Lower leg skin (tissue), 4 donors: ENCODE results near the gene GLYATL3. TPM values are rescaled to one million over a fixed set of nuclear protein-coding genes. Genes with fewer than 3 reads are reported as not detected.

Experiments used
- DNase-seq, 2 donors: peaks; one replicate each; pipeline ENCODE4 v3.0.0-alpha.2; 2019; ENCODE audit warnings: low spot score in 2 of 2
- H3K4me3 ChIP-seq: fragments of 200-600 bp; sonication (generic); 2 replicates; pipeline ENCODE4 v1.5.1; 2017; ENCODE audit warnings: mild to moderate bottlenecking, low read depth; ENCODE audit not compliant: poor library complexity, severe bottlenecking
- POLR2A ChIP-seq, 2 donors: fragments of 450-650 bp; IDR thresholded peaks; one replicate each; pipeline ENCODE4 v1.6.1; 2016 to 2017; ENCODE audit warnings: antibody characterized with exemption in 2 of 2, mild to moderate bottlenecking in 1 of 2, moderate library complexity in 1 of 2
- WGBS, 2 donors: methylation state at CpG; one replicate each; pipeline ENCODE4 v1.1.5; 2018; 5-methylcytosine and 5-hydroxymethylcytosine counted together
- intact Hi-C: fragments of 100-400 bp; cut with DNase I; formaldehyde crosslinking; loops from one replicate; pipeline ENCODE4 v1.15.0; 2023; ENCODE audit warnings: low total_unique reads
- total RNA-seq, 4 donors: library from RNA; depleted of rRNA; stranded (reverse); fragments of >200 nt; gene quantifications; one replicate each; pipeline ENCODE4 v1.1.0, GENCODE V29; 2016
- TF ChIP-seq, protein P1 (sequence below), 3 donors: fragments of 450-650 bp; IDR thresholded peaks; one replicate each; pipeline ENCODE4 v1.5.1; 2016; ENCODE audit warnings: antibody characterized with exemption in 3 of 3, mild to moderate bottlenecking in 3 of 3, moderate library complexity in 2 of 3

Gene GLYATL3
- total RNA-seq, 4 donors from 2014 or later = not detected

GRCh38 chr6:49565855-49566254 is 66.1 kb downstream of the GLYATL3 start:
- no peak for DNase-seq
- intact Hi-C loops = no loop called here
- no peak overlapping the region for H3K4me3 ChIP-seq
- 71 to 80% methylated on average over 10 of the region's 10 CpGs for WGBS, 2 donors
- TF ChIP-seq, protein P1, sequence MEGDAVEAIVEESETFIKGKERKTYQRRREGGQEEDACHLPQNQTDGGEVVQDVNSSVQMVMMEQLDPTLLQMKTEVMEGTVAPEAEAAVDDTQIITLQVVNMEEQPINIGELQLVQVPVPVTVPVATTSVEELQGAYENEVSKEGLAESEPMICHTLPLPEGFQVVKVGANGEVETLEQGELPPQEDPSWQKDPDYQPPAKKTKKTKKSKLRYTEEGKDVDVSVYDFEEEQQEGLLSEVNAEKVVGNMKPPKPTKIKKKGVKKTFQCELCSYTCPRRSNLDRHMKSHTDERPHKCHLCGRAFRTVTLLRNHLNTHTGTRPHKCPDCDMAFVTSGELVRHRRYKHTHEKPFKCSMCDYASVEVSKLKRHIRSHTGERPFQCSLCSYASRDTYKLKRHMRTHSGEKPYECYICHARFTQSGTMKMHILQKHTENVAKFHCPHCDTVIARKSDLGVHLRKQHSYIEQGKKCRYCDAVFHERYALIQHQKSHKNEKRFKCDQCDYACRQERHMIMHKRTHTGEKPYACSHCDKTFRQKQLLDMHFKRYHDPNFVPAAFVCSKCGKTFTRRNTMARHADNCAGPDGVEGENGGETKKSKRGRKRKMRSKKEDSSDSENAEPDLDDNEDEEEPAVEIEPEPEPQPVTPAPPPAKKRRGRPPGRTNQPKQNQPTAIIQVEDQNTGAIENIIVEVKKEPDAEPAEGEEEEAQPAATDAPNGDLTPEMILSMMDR (IDR thresholded peaks at IDR 0.05) = no peak
- no peak for TF ChIP-seq POLR2A (IDR thresholded peaks at IDR 0.05)

- intact Hi-C loops = no loop called here
- 62% methylated on average over 6 of the region's 6 CpGs for WGBS, 2 donors
- TF ChIP-seq, protein P1 (IDR thresholded peaks at IDR 0.05) = no peak
- no peak for TF ChIP-seq POLR2A (IDR thresholded peaks at IDR 0.05)
- no peak overlapping the region for H3K4me3 ChIP-seq
- no peak for DNase-seq
Measured at GRCh38 chr6:49570474-49571079, 70.9 kb downstream of the GLYATL3 start.

DNA sequence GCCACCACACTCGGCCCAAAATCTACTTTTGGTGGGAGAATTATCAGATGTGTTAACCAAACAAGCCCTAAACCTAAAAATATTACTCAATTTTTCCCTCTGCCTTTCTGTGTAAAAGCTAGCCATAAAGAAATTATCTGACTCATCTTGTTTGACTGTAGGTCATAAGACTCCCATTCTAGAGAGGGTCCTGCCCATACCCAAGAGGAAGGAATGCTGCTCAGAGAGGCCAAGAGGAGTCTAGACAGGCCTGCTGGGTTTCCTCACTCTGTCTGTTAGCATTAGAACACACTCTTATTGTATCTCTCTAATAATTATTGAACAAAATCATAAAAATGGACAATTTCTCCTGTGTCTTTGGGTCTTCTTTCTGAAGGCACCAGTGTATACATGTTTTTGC is 76.9 kb downstream of the GLYATL3 start:
- intact Hi-C loops = no loop called here
- WGBS, 2 donors = 92 to 100% methylated on average over 1 of the region's 1 CpG
- TF ChIP-seq, protein P1 (IDR thresholded peaks at IDR 0.05) = no peak
- no peak overlapping the region for H3K4me3 ChIP-seq
- DNase-seq = no peak

Other genes with a start within 250 kb of the GLYATL3 start
- 10 to 100 TPM; 14.9 to 16.9 (median 15.9) TPM for gene MMUT, start 36.7 kb upstream of the GLYATL3 start, total RNA-seq
- 1 to 10 TPM; 2.5 to 4.3 (median 2.8) TPM for gene CENPQ, start 36.6 kb upstream of the GLYATL3 start, total RNA-seq
- 10 to 100 TPM in 2 of 4 donors, 1 to 10 TPM in 2; 4.2 to 25.6 (median 9.5) TPM for gene C6orf141, start 50.7 kb downstream of the GLYATL3 start, total RNA-seq
- gene RHAG, start 136.9 kb downstream of the GLYATL3 start, total RNA-seq = not detected
- under 1 TPM in 2 of 4 donors, not detected in 2; 0.81 to 0.91 TPM for gene CRISP2, start 213.6 kb downstream of the GLYATL3 start, total RNA-seq
- 10 to 100 TPM in 1 of 4 donors, 1 to 10 TPM in 3; 4.1 to 17.0 (median 5.9) TPM for gene CRISP3, start 244.5 kb downstream of the GLYATL3 start, total RNA-seq